ENCODE results near the gene STK32B.

STK32B gene

GRCh38 chr4:5517372-5517771 lies 466.1 kb downstream of the STK32B start:
- no peak for DNase-seq (ENCODE audit: low read depth)
- H3K4me3 ChIP-seq (ENCODE audit: low read depth, low read length) = no peak overlapping the region
- in situ Hi-C loops (cut with HindIII; ENCODE audit: low sequenced_read_pairs) = no loop called here
- TF ChIP-seq CTCF (IDR thresholded peaks at IDR 0.05; ENCODE audit: low read depth, low read length, missing control alignments) = no peak

GRCh38 chr4:5524446-5525299 lies 473.4 kb downstream of the STK32B start:
- H3K4me3 ChIP-seq (ENCODE audit: low read depth, low read length) = no peak overlapping the region
- no peak for TF ChIP-seq CTCF (IDR thresholded peaks at IDR 0.05; ENCODE audit: low read depth, low read length, missing control alignments)
- in situ Hi-C loops (cut with HindIII; ENCODE audit: low sequenced_read_pairs) = no loop called here
- peak; percentile 64 for DNase-seq (ENCODE audit: low read depth)

- DNase-seq (ENCODE audit: low read depth) = no peak
- TF ChIP-seq CTCF (IDR thresholded peaks at IDR 0.05; ENCODE audit: low read depth, low read length, missing control alignments) = no peak
- no peak overlapping the region for H3K4me3 ChIP-seq (ENCODE audit: low read depth, low read length)
- in situ Hi-C loops (cut with HindIII; ENCODE audit: low sequenced_read_pairs) = no loop called here
Measured at GRCh38 chr4:5526080-5526846, 475.0 kb downstream of the STK32B start.

DNA sequence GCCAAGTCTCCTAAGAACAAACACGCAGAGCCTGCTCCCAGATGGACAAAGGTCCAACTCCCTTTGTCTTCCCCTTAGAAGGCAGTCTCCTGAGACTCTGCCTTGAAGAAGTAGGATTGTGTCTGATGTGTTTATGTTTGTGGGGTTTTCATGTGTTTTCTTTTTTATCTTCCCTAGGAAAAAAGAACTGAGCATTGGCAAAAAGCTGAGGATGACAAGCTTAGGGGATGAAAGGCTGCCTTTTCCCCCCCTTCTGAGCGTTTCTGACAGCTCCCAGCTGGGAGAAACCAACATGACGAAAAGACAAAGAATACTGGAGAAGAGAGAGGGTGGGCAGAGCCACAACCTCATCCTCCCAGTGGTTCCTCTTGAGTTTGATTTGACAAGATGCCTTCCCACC lies 475.9 kb downstream of the STK32B start:
- in situ Hi-C loops (cut with HindIII; ENCODE audit: low sequenced_read_pairs) = no loop called here
- TF ChIP-seq CTCF (IDR thresholded peaks at IDR 0.05; ENCODE audit: low read depth, low read length, missing control alignments) = no peak
- DNase-seq (ENCODE audit: low read depth) = no peak
- no peak overlapping the region for H3K4me3 ChIP-seq (ENCODE audit: low read depth, low read length)

DNA sequence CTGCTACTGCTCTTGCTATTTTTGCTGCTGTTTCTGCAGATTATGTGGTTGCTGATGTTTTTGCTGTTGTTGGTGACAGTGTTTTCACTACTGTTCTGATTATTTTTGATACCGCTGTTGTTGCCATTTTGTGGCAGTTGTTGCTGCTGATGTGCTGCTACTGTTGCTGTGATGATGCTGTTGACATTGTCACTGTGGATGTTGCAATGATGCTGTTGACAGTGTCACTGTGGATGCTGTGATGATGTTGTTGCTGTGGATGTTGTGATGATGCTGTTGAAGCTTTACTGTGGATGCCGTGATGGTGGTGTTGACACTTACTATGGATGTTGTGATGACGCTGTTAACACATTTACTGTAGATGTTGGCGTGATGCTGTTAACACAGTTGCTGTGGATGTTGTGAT lies 476.8 kb downstream of the STK32B start:
- in situ Hi-C loops (cut with HindIII; ENCODE audit: low sequenced_read_pairs) = no loop called here
- TF ChIP-seq CTCF (IDR thresholded peaks at IDR 0.05; ENCODE audit: low read depth, low read length, missing control alignments) = no peak
- no peak overlapping the region for H3K4me3 ChIP-seq (ENCODE audit: low read depth, low read length)
- no peak for DNase-seq (ENCODE audit: low read depth)

DNA sequence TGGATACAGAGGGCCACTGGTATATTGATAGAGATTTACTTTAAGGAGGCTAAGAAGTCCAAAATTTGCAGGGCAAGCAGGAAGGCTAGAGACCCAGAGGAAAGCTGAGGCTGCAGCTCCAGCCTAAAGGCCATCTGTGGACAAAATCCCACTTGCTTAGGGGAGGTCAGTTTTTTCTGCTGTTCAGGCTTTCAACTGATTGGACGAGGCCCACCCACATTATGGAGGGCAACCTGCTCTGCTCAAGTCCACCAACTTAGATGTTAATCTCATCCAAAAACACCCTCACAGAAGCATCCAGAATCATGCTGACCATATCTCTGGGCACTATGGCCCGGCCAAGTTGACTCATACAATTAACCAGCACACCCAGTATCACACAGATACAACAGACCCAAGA lies 480.8 kb downstream of the STK32B start:
- in situ Hi-C loops (cut with HindIII; ENCODE audit: low sequenced_read_pairs) = no loop called here
- no peak for TF ChIP-seq CTCF (IDR thresholded peaks at IDR 0.05; ENCODE audit: low read depth, low read length, missing control alignments)
- no peak for DNase-seq (ENCODE audit: low read depth)
- no peak overlapping the region for H3K4me3 ChIP-seq (ENCODE audit: low read depth, low read length)

Data from astrocyte of the cerebellum (primary cell).